ENCODE results near the gene TTLL7. TPM values are rescaled to one million over a fixed set of nuclear protein-coding genes. Genes with fewer than 3 reads are reported as not detected.

The TTLL7 gene
- total and polyA plus RNA-seq, 2 donors (not counting 1 experiment from before 2014, with no cell fraction given) = 0.01 TPM; not detected in 1

- Histone ChIP-seq H3K4me3 (ENCODE audit: control extremely low read depth in 1 of 5, extremely low read depth in 1 of 5, insufficient read depth in 1 of 5, low read depth in 2 of 5, low read length in 4 of 5) (no peak overlapping the region), H3K36me3 (replicated peaks in 1 of 2; ENCODE audit: control extremely low read depth in 1 of 2, control insufficient read depth in 1 of 2, extremely low read depth in 1 of 2, insufficient read depth in 2 of 2, low read length in 1 of 2) (no peaks in the 10 kb centered on the region), H3K4me2 (replicated peaks; ENCODE audit: low read depth, low read length, poor library complexity, severe bottlenecking) (no peak overlapping the region), H3K27me3 (replicated peaks in 1 of 4; ENCODE audit: control extremely low read depth in 1 of 4, control insufficient read depth in 3 of 4, insufficient read depth in 4 of 4, low read length in 3 of 4) (peaks cover 0 to 56% (median 36%) of the 10 kb centered on the region in 4 experiments), H3K9ac (ENCODE audit: low read length) (no peak overlapping the region), H3K9me3 (ENCODE audit: control extremely low read depth in 1 of 3, control insufficient read depth in 2 of 3, insufficient read depth in 1 of 3, low read length in 2 of 3) (no peaks in the 10 kb centered on the region), H3K27ac (ENCODE audit: low read length in 2 of 2) (no peak overlapping the region), H2AFZ (ENCODE audit: insufficient read depth, low read depth, low read length, poor library complexity, severe bottlenecking) (no peak overlapping the region), H3K79me2 (ENCODE audit: control insufficient read depth, insufficient read depth, low read length) (no peaks in the 10 kb centered on the region), H3K4me1 (ENCODE audit: control insufficient read depth in 2 of 2, insufficient read depth in 2 of 2, low read length in 2 of 2) (peaks cover 10 to 15% of the 10 kb centered on the region in 2 donors), H4K20me1 (ENCODE audit: control insufficient read depth, insufficient read depth, low read length, poor library complexity, severe bottlenecking) (no peaks in the 10 kb centered on the region)
- H3K27ac Mint-ChIP-seq = no peak overlapping the region
- intact Hi-C loops (cut with micrococcal nuclease) = loop anchor here (5.0 kb wide), 1 partner anchor 80 kb away; no protein-coding TSS in a partner anchor
- peaks cover 14% of the 10 kb centered on the region for H3K4me1 Mint-ChIP-seq
- H3K9me3 Mint-ChIP-seq (ENCODE audit: insufficient read depth) = no peaks in the 10 kb centered on the region
- no peak for ATAC-seq (ENCODE audit: low read depth)
- WGBS (ENCODE audit: insufficient coverage) = no CpG with 5 or more reads among the region's 3 CpGs
- POLR2A ChIA-PET = no interaction called here
- no peak overlapping the region for H3K4me3 Mint-ChIP-seq
- no peak for DNase-seq
- peaks cover 59% of the 10 kb centered on the region for H3K27me3 Mint-ChIP-seq
- TF ChIP-seq CTCF (IDR thresholded peaks at IDR 0.05) = no peak
- no peak for TF ChIP-seq EZH2 (IDR thresholded peaks at IDR 0.05; ENCODE audit: borderline replicate concordance, insufficient read depth, low read depth, low read length, poor library complexity, severe bottlenecking)
- CTCF ChIA-PET = no interaction called here
Measured at GRCh38 chr1:83997631-83998030, 1.3 kb downstream of the TTLL7 start.

- no peak overlapping the region for H3K27ac Mint-ChIP-seq
- no peak overlapping the region for H3K4me2 ChIP-seq (replicated peaks; ENCODE audit: low read depth, low read length, poor library complexity, severe bottlenecking)
- H3K9ac ChIP-seq (ENCODE audit: low read length) = no peak overlapping the region
- H4K20me1 ChIP-seq (ENCODE audit: control insufficient read depth, insufficient read depth, low read length, poor library complexity, severe bottlenecking) = no peaks in the 10 kb centered on the region
- WGBS (ENCODE audit: insufficient coverage) = no CpG with 5 or more reads among the region's 1 CpG
- H3K27me3 Mint-ChIP-seq = peaks cover 57% of the 10 kb centered on the region
- no peak overlapping the region for H2AFZ ChIP-seq (ENCODE audit: insufficient read depth, low read depth, low read length, poor library complexity, severe bottlenecking)
- ChIA-PET POLR2A (no interaction called here), CTCF (no interaction called here)
- no peak overlapping the region for H3K4me3 ChIP-seq (ENCODE audit: control extremely low read depth in 1 of 5, extremely low read depth in 1 of 5, insufficient read depth in 1 of 5, low read depth in 2 of 5, low read length in 4 of 5)
- H3K4me1 ChIP-seq (ENCODE audit: control insufficient read depth in 2 of 2, insufficient read depth in 2 of 2, low read length in 2 of 2) = peaks cover 10 to 15% of the 10 kb centered on the region in 2 donors
- no peaks in the 10 kb centered on the region for H3K79me2 ChIP-seq (ENCODE audit: control insufficient read depth, insufficient read depth, low read length)
- ATAC-seq (ENCODE audit: low read depth) (no peak), DNase-seq (no peak)
- H3K9me3 ChIP-seq (ENCODE audit: control extremely low read depth in 1 of 3, control insufficient read depth in 2 of 3, insufficient read depth in 1 of 3, low read length in 2 of 3) = no peaks in the 10 kb centered on the region
- H3K9me3 Mint-ChIP-seq (ENCODE audit: insufficient read depth) = no peaks in the 10 kb centered on the region
- H3K36me3 ChIP-seq (replicated peaks in 1 of 2; ENCODE audit: control extremely low read depth in 1 of 2, control insufficient read depth in 1 of 2, extremely low read depth in 1 of 2, insufficient read depth in 2 of 2, low read length in 1 of 2) = no peaks in the 10 kb centered on the region
- H3K4me1 Mint-ChIP-seq = peaks cover 14% of the 10 kb centered on the region
- TF ChIP-seq CTCF (IDR thresholded peaks at IDR 0.05) (no peak), EZH2 (IDR thresholded peaks at IDR 0.05; ENCODE audit: borderline replicate concordance, insufficient read depth, low read depth, low read length, poor library complexity, severe bottlenecking) (no peak)
- no peak overlapping the region for H3K4me3 Mint-ChIP-seq
- intact Hi-C loops (cut with micrococcal nuclease) = loop anchor here (5.0 kb wide), 1 partner anchor 81 kb away; no protein-coding TSS in a partner anchor
- peaks cover 0 to 51% (median 33%) of the 10 kb centered on the region in 4 experiments for H3K27me3 ChIP-seq (replicated peaks in 1 of 4; ENCODE audit: control extremely low read depth in 1 of 4, control insufficient read depth in 3 of 4, insufficient read depth in 4 of 4, low read length in 3 of 4)
- no peak overlapping the region for H3K27ac ChIP-seq (ENCODE audit: low read length in 2 of 2)
Measured at GRCh38 chr1:83996621-83997020, 2.3 kb downstream of the TTLL7 start.

Measured in B cell (primary cell).